Measurements from ENCODE around the gene FAM241A. TPM values are rescaled to one million over a fixed set of nuclear protein-coding genes. Genes with fewer than 3 reads are reported as not detected.

The FAM241A gene
- polyA plus RNA-seq, 1 experiment = 0.36 TPM

- DNase-seq (ENCODE audit: low read depth, low spot score) = no peak
- ChIA-PET CTCF (interaction anchor here (0.7 kb wide), 1 partner anchor 76 kb away, joined by 3 read pairs; no protein-coding TSS in a partner anchor), POLR2A (interaction anchor here (0.7 kb wide), 1 partner anchor 78 kb away, joined by 3 read pairs; no protein-coding TSS in a partner anchor)
- Histone ChIP-seq H3K27me3 (ENCODE audit: control insufficient read depth, insufficient read depth, low read length) (no peaks in the 10 kb centered on the region), H3K27ac (ENCODE audit: low read depth, low read length) (no peak overlapping the region), H3K4me3 (ENCODE audit: low read depth, low read length) (no peak overlapping the region), H3K9me3 (ENCODE audit: control insufficient read depth, insufficient read depth, low read length) (no peaks in the 10 kb centered on the region)
- TF ChIP-seq CTCF (IDR thresholded peaks at IDR 0.05; ENCODE audit: low read depth, low read length) = no peak
These were observed 45.4 kb downstream of the FAM241A start for GRCh38 chr4:112190684-112191083.

- DNase-seq (ENCODE audit: low read depth, low spot score) = no peak
- CTCF ChIA-PET = no interaction called here
- TF ChIP-seq CTCF (IDR thresholded peaks at IDR 0.05; ENCODE audit: low read depth, low read length) = no peak
- POLR2A ChIA-PET = no interaction called here
- H3K27me3 ChIP-seq (ENCODE audit: control insufficient read depth, insufficient read depth, low read length) = no peaks in the 10 kb centered on the region
- H3K4me3 ChIP-seq (ENCODE audit: low read depth, low read length) = no peak overlapping the region
- H3K27ac ChIP-seq (ENCODE audit: low read depth, low read length) = no peak overlapping the region
- H3K9me3 ChIP-seq (ENCODE audit: control insufficient read depth, insufficient read depth, low read length) = no peaks in the 10 kb centered on the region
These were observed 51.2 kb downstream of the FAM241A start for GRCh38 chr4:112196461-112196860.

DNA sequence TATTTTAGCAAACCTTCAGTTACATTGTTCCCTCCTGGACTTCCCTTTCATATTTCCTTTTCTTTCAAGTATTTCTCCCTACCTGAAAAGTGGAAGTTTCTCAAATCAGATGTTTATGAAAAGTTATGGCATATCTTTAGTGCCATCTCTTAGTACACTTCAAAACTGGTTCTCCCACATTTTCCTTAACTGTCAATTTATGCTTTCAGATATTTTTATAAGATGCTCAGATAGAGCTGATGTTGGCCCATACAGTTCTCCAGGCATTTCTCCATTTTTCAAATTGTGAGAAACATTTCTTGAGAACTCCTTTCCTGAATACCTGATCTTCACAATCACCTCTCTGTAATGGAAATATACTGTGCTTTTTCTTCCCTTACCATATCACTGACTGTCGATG is 53.8 kb downstream of the FAM241A start:
- POLR2A ChIA-PET = interaction anchor here (0.8 kb wide), 1 partner anchor 15 kb away, joined by 3 read pairs; no protein-coding TSS in a partner anchor
- no peaks in the 10 kb centered on the region for H3K27me3 ChIP-seq (ENCODE audit: control insufficient read depth, insufficient read depth, low read length)
- no peak overlapping the region for H3K27ac ChIP-seq (ENCODE audit: low read depth, low read length)
- H3K9me3 ChIP-seq (ENCODE audit: control insufficient read depth, insufficient read depth, low read length) = no peaks in the 10 kb centered on the region
- H3K4me3 ChIP-seq (ENCODE audit: low read depth, low read length) = no peak overlapping the region
- CTCF ChIA-PET = no interaction called here
- DNase-seq (ENCODE audit: low read depth, low spot score) = no peak
- no peak for TF ChIP-seq CTCF (IDR thresholded peaks at IDR 0.05; ENCODE audit: low read depth, low read length)

DNA sequence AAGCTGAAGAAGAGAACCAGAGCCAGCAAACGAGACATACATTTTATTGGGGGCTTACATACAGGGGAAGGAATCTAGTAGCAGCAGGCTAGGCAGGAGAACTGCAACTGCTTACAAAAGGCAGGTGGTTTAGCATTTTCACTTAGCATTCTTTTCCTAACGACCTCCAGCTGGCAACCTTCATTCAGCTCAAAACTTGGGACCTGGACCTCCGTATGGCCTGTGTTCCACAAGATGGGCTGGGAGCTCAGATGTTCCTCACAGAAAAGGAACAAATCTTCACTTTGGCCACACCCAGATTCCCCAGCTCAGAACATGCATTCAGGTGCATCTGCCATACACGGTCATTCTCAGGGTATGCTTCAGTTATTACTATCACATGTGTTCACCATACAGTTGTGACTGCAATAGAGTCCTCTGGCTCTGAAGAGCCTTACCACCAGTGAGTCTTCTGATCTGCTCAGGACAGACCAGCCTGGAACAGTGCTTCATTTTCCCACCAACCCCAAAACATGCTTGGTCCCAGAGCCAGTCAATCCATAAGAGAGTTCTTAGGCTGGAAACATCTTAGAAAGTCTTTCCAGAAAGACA is 56.8 kb downstream of the FAM241A start:
- DNase-seq (ENCODE audit: low read depth, low spot score) = no peak
- CTCF ChIA-PET = interaction anchor here (0.9 kb wide), 1 partner anchor 12 kb away, joined by 3 read pairs; no protein-coding TSS in a partner anchor
- no peaks in the 10 kb centered on the region for H3K9me3 ChIP-seq (ENCODE audit: control insufficient read depth, insufficient read depth, low read length)
- no peak overlapping the region for H3K27ac ChIP-seq (ENCODE audit: low read depth, low read length)
- no peak overlapping the region for H3K4me3 ChIP-seq (ENCODE audit: low read depth, low read length)
- POLR2A ChIA-PET = no interaction called here
- TF ChIP-seq CTCF (IDR thresholded peaks at IDR 0.05; ENCODE audit: low read depth, low read length) = no peak
- no peaks in the 10 kb centered on the region for H3K27me3 ChIP-seq (ENCODE audit: control insufficient read depth, insufficient read depth, low read length)

DNA sequence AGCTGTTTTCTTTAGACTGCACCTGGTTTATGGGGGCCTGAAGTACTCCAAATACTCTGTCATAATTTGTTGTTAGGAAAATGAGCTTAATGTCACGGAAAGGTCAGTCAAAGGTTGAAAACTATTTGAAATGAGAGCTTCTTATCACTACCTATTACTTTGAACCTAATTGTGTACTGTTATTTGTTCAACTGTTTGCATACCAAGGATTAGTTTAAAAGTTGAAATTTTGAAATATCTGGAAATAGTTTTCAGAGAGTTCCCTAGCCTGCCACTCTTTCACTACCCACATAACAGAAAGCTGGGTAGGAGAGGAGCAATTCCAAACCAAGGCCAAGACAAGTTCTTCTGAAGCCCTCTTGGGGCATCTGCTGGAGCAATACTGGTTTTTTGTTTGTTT is 58.3 kb downstream of the FAM241A start:
- DNase-seq (ENCODE audit: low read depth, low spot score) = no peak
- Histone ChIP-seq H3K9me3 (ENCODE audit: control insufficient read depth, insufficient read depth, low read length) (no peaks in the 10 kb centered on the region), H3K27me3 (ENCODE audit: control insufficient read depth, insufficient read depth, low read length) (no peaks in the 10 kb centered on the region), H3K27ac (ENCODE audit: low read depth, low read length) (no peak overlapping the region), H3K4me3 (ENCODE audit: low read depth, low read length) (no peak overlapping the region)
- POLR2A ChIA-PET = no interaction called here
- no peak for TF ChIP-seq CTCF (IDR thresholded peaks at IDR 0.05; ENCODE audit: low read depth, low read length)
- CTCF ChIA-PET = interaction anchor here (0.7 to 1.4 kb wide), 2 partner anchors 48 to 104 kb away, joined by 4 to 5 read pairs; no protein-coding TSS in a partner anchor

All from AG04450 (cell line).